Activated T-helper 17 cell treated with anti-CD3 and anti-CD28 coated beads, Interleukin-2, amount 50 U/mL, for 72 hours (primary cell): ENCODE data around the gene UBR2. TPM values are rescaled to one million over a fixed set of nuclear protein-coding genes. Genes with fewer than 3 reads are reported as not detected.

Experiments used
- ATAC-seq: fragments of 150-1000 bp; cut with Tn5 transposase; replicated peaks from 2 replicates; pipeline ENCODE4 v1.10.0; 2021; ENCODE audit warnings: mild to moderate bottlenecking, moderate library complexity
- H3K27ac Mint-ChIP-seq: one replicate; pipeline ENCODE4 v1.8.0; 2022; ENCODE audit warnings: mixed read lengths
- H3K27me3 Mint-ChIP-seq: one replicate; pipeline ENCODE4 v1.8.0; 2022; ENCODE audit warnings: mixed read lengths
- H3K36me3 Mint-ChIP-seq: one replicate; pipeline ENCODE4 v1.8.0; 2022; ENCODE audit warnings: low read depth, mild to moderate bottlenecking, mixed read lengths
- H3K4me1 Mint-ChIP-seq: one replicate; pipeline ENCODE4 v1.8.0; 2022; ENCODE audit warnings: mixed read lengths
- H3K4me3 Mint-ChIP-seq: one replicate; pipeline ENCODE4 v1.8.0; 2022; ENCODE audit warnings: mild to moderate bottlenecking, mixed read lengths
- H3K9me3 Mint-ChIP-seq: one replicate; pipeline ENCODE4 v1.8.0; 2022; ENCODE audit warnings: mixed read lengths
- total RNA-seq, 2 donors: library from RNA; stranded (reverse); gene quantifications; one replicate each; pipeline ENCODE4 v1.2.3, GENCODE V29; 2022

The UBR2 gene
- total RNA-seq, 2 donors from 2014 or later, result 30.0 to 36.6 TPM

GRCh38 chr6:42618686-42619085 is 54.9 kb downstream of the UBR2 start:
- peak; percentile 62 for ATAC-seq
- Mint-ChIP-seq H3K27me3 (no peaks in the 10 kb centered on the region), H3K4me1 (no peaks in the 10 kb centered on the region), H3K4me3 (no peak overlapping the region), H3K9me3 (no peaks in the 10 kb centered on the region), H3K36me3 (peaks cover 88% of the 10 kb centered on the region), H3K27ac (peak overlapping the region; percentile 11)

GRCh38 chr6:42619963-42620362 is 56.1 kb downstream of the UBR2 start:
- H3K27me3 Mint-ChIP-seq, result no peaks in the 10 kb centered on the region
- peaks cover 92% of the 10 kb centered on the region for H3K36me3 Mint-ChIP-seq
- ATAC-seq, result no peak
- no peak overlapping the region for H3K4me3 Mint-ChIP-seq
- no peaks in the 10 kb centered on the region for H3K4me1 Mint-ChIP-seq
- no peaks in the 10 kb centered on the region for H3K9me3 Mint-ChIP-seq
- H3K27ac Mint-ChIP-seq, result no peak overlapping the region

GRCh38 chr6:42624601-42625000 is 60.8 kb downstream of the UBR2 start:
- no peak overlapping the region for H3K27ac Mint-ChIP-seq
- no peaks in the 10 kb centered on the region for H3K9me3 Mint-ChIP-seq
- no peak overlapping the region for H3K4me3 Mint-ChIP-seq
- H3K36me3 Mint-ChIP-seq, result peaks cover 94% of the 10 kb centered on the region
- ATAC-seq, result no peak
- H3K27me3 Mint-ChIP-seq, result no peaks in the 10 kb centered on the region
- H3K4me1 Mint-ChIP-seq, result no peaks in the 10 kb centered on the region

GRCh38 chr6:42627044-42627443 is 63.2 kb downstream of the UBR2 start:
- Mint-ChIP-seq H3K27me3 (no peaks in the 10 kb centered on the region), H3K4me1 (no peaks in the 10 kb centered on the region), H3K4me3 (no peak overlapping the region), H3K36me3 (peaks cover 86% of the 10 kb centered on the region), H3K9me3 (no peaks in the 10 kb centered on the region), H3K27ac (peak overlapping the region; percentile 10)
- ATAC-seq, result no peak

GRCh38 chr6:42627674-42628073 is 63.8 kb downstream of the UBR2 start:
- Mint-ChIP-seq H3K4me1 (no peaks in the 10 kb centered on the region), H3K36me3 (peaks cover 87% of the 10 kb centered on the region), H3K9me3 (no peaks in the 10 kb centered on the region), H3K4me3 (no peak overlapping the region), H3K27me3 (no peaks in the 10 kb centered on the region), H3K27ac (peak overlapping the region; percentile 10)
- no peak for ATAC-seq

GRCh38 chr6:42628604-42629003 is 64.8 kb downstream of the UBR2 start:
- Mint-ChIP-seq H3K4me3 (no peak overlapping the region), H3K27me3 (no peaks in the 10 kb centered on the region), H3K4me1 (no peaks in the 10 kb centered on the region), H3K9me3 (no peaks in the 10 kb centered on the region), H3K36me3 (peaks cover 87% of the 10 kb centered on the region), H3K27ac (no peak overlapping the region)
- no peak for ATAC-seq

GRCh38 chr6:42629845-42630244 is 66.0 kb downstream of the UBR2 start:
- Mint-ChIP-seq H3K4me3 (peak overlapping the region; percentile 33), H3K4me1 (no peaks in the 10 kb centered on the region), H3K27me3 (no peaks in the 10 kb centered on the region), H3K9me3 (no peaks in the 10 kb centered on the region), H3K36me3 (peaks cover 85% of the 10 kb centered on the region), H3K27ac (peak overlapping the region; percentile 63)
- peak; percentile 34 for ATAC-seq

GRCh38 chr6:42637681-42638080 is 73.9 kb downstream of the UBR2 start:
- Mint-ChIP-seq H3K27me3 (no peaks in the 10 kb centered on the region), H3K36me3 (peaks cover 91% of the 10 kb centered on the region), H3K27ac (peak overlapping the region; percentile 82), H3K4me1 (peaks cover 15% of the 10 kb centered on the region), H3K9me3 (no peaks in the 10 kb centered on the region), H3K4me3 (peak overlapping the region; percentile 51)
- peak; percentile 93 for ATAC-seq

GRCh38 chr6:42642794-42643193 is 79.0 kb downstream of the UBR2 start:
- Mint-ChIP-seq H3K4me3 (no peak overlapping the region), H3K27me3 (no peaks in the 10 kb centered on the region), H3K4me1 (peaks cover 8% of the 10 kb centered on the region), H3K27ac (no peak overlapping the region), H3K9me3 (no peaks in the 10 kb centered on the region), H3K36me3 (peaks cover 82% of the 10 kb centered on the region)
- ATAC-seq, result no peak

GRCh38 chr6:42644211-42644610 is 80.4 kb downstream of the UBR2 start:
- Mint-ChIP-seq H3K4me1 (no peaks in the 10 kb centered on the region), H3K27me3 (no peaks in the 10 kb centered on the region), H3K36me3 (peaks cover 82% of the 10 kb centered on the region), H3K4me3 (no peak overlapping the region), H3K9me3 (no peaks in the 10 kb centered on the region), H3K27ac (peak overlapping the region; percentile 15)
- no peak for ATAC-seq

GRCh38 chr6:42652024-42652746 is 88.4 kb downstream of the UBR2 start:
- ATAC-seq, result no peak
- Mint-ChIP-seq H3K9me3 (no peaks in the 10 kb centered on the region), H3K27ac (peak overlapping the region; percentile 46), H3K27me3 (no peaks in the 10 kb centered on the region), H3K36me3 (peaks cover 92% of the 10 kb centered on the region), H3K4me3 (no peak overlapping the region), H3K4me1 (no peaks in the 10 kb centered on the region)

GRCh38 chr6:42653851-42654250 is 90.0 kb downstream of the UBR2 start:
- Mint-ChIP-seq H3K36me3 (peaks cover 96% of the 10 kb centered on the region), H3K27me3 (no peaks in the 10 kb centered on the region), H3K27ac (peak overlapping the region; percentile 81), H3K4me3 (no peak overlapping the region), H3K4me1 (no peaks in the 10 kb centered on the region), H3K9me3 (no peaks in the 10 kb centered on the region)
- no peak for ATAC-seq

GRCh38 chr6:42659806-42660205 is 96.0 kb downstream of the UBR2 start:
- H3K4me1 Mint-ChIP-seq, result peaks cover 6% of the 10 kb centered on the region
- H3K9me3 Mint-ChIP-seq, result no peaks in the 10 kb centered on the region
- ATAC-seq, result no peak
- H3K27me3 Mint-ChIP-seq, result no peaks in the 10 kb centered on the region
- peaks cover 92% of the 10 kb centered on the region for H3K36me3 Mint-ChIP-seq
- H3K27ac Mint-ChIP-seq, result no peak overlapping the region
- no peak overlapping the region for H3K4me3 Mint-ChIP-seq

GRCh38 chr6:42661540-42662153 is 97.8 kb downstream of the UBR2 start:
- no peak overlapping the region for H3K27ac Mint-ChIP-seq
- peaks cover 6% of the 10 kb centered on the region for H3K4me1 Mint-ChIP-seq
- peaks cover 96% of the 10 kb centered on the region for H3K36me3 Mint-ChIP-seq
- peak; percentile 70 for ATAC-seq
- H3K9me3 Mint-ChIP-seq, result no peaks in the 10 kb centered on the region
- no peaks in the 10 kb centered on the region for H3K27me3 Mint-ChIP-seq
- no peak overlapping the region for H3K4me3 Mint-ChIP-seq

GRCh38 chr6:42664718-42665117 is 100.9 kb downstream of the UBR2 start:
- no peaks in the 10 kb centered on the region for H3K27me3 Mint-ChIP-seq
- peaks cover 6% of the 10 kb centered on the region for H3K4me1 Mint-ChIP-seq
- H3K27ac Mint-ChIP-seq, result no peak overlapping the region
- peaks cover 96% of the 10 kb centered on the region for H3K36me3 Mint-ChIP-seq
- H3K4me3 Mint-ChIP-seq, result no peak overlapping the region
- H3K9me3 Mint-ChIP-seq, result no peaks in the 10 kb centered on the region
- no peak for ATAC-seq
